ENCODE data around the gene KRT16.

The KRT16 gene

DNA sequence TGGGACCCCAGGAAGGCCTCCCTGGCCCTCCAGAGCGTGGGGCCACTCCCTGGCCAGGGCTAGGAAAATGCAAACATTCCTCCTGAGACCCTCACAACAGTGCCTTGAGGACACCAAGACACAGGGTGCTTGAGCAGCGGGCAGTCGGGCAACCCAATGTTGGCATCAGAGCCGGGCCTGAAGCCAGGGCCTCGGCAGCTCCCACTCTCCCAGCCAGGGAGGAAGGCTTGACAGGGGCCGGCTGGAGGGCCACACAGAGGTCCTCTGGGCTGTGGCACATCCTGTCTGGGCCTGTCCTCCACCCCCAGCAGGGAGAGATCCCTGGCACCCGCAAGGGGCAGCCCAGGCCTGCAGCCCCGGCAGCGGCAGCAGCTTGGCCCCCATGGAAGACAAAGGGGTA, 24.1 kb upstream of the KRT16 start:
- Histone ChIP-seq H3K9me3 (ENCODE audit: control extremely low read depth in 1 of 5, control insufficient read depth in 4 of 5, insufficient read depth in 2 of 5, low read depth in 1 of 5, low read length in 4 of 5) (no peaks in the 10 kb centered on the region), H3K4me3 (ENCODE audit: control insufficient read depth in 1 of 7, extremely low read depth in 1 of 7, insufficient read depth in 4 of 7, low read depth in 2 of 7, low read length in 6 of 7) (no peak overlapping the region), H3K27me3 (replicated peaks in 2 of 5; ENCODE audit: control insufficient read depth in 4 of 5, insufficient read depth in 5 of 5, low read length in 4 of 5) (no peaks in the 10 kb centered on the region), H3K36me3 (ENCODE audit: control insufficient read depth in 4 of 4, insufficient read depth in 4 of 4, low read length in 3 of 4) (no peaks in the 10 kb centered on the region), H3K27ac (ENCODE audit: insufficient read depth in 1 of 2, low read depth in 1 of 2, low read length in 2 of 2, poor library complexity in 1 of 2, severe bottlenecking in 2 of 2) (no peak overlapping the region), H3K4me1 (ENCODE audit: control extremely low read depth in 1 of 4, control insufficient read depth in 4 of 4, insufficient read depth in 4 of 4, low read length in 3 of 4) (peaks cover 0 to 5% (median under 1%) of the 10 kb centered on the region in 4 experiments)
- 98% methylated on average over 8 of the region's 9 CpGs for WGBS (ENCODE audit: insufficient coverage)
- POLR2A ChIA-PET = no interaction called here
- no peak for DNase-seq
- CTCF ChIA-PET = no interaction called here

DNA sequence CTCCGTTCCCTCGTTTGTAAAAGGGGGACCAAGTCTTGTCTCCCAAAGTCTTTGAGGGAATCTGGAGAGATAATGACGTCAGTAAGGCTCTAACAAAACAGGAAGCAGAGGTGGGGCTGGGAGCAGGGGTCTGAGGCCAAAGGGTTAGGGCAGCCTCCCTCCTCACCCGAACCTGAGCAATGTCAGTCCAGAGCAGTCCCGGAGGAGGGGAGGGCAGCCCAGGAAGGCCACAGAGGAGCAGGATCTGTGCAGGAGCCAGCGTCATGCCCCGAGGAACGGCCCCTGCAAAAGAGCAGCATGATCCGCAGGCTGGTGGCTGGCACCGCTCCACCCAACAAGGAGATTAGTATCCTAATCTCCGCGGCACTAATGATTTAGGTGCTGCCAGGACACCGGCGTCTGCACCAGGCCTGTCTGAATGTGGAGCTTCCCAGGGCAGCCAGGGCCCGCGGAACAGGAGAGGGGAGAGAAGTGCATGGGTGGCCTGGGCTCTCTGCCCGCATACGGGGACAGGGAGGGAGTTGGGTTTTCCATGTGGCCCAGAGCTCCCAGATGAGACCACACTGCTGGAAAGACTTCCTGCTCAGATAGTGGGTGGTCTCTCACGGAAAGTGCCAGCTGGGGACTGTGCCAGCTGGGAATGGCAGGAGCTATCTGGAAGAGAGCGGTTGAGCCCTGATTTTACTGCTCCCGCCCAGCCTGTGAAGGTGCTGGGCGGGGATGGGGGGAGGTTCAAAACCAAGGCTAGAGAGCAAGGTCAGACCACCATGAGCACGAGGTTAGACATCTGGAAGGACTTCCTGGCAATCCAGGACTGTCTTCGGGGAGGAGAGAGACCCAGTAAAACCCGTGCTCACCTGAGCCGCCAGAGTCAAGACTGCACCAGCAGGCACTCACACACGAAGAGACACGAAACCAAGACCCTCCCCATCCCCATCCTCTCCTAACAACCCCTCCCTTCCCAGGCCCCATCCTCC, 22.8 kb upstream of the KRT16 start:
- POLR2A ChIA-PET = no interaction called here
- H3K4me3 ChIP-seq (ENCODE audit: control insufficient read depth in 1 of 7, extremely low read depth in 1 of 7, insufficient read depth in 4 of 7, low read depth in 2 of 7, low read length in 6 of 7) = no peak overlapping the region
- H3K27ac ChIP-seq (ENCODE audit: insufficient read depth in 1 of 2, low read depth in 1 of 2, low read length in 2 of 2, poor library complexity in 1 of 2, severe bottlenecking in 2 of 2) = no peak overlapping the region
- no peak for DNase-seq
- 82% methylated on average over 25 of the region's 28 CpGs for WGBS (ENCODE audit: insufficient coverage)
- H3K4me1 ChIP-seq (ENCODE audit: control extremely low read depth in 1 of 4, control insufficient read depth in 4 of 4, insufficient read depth in 4 of 4, low read length in 3 of 4) = peaks cover 0 to 5% (median under 1%) of the 10 kb centered on the region in 4 experiments
- CTCF ChIA-PET = interaction anchor here (1.6 to 1.7 kb wide), 2 partner anchors 13 to 87 kb away, joined by 6 to 7 read pairs; no protein-coding TSS in a partner anchor
- no peaks in the 10 kb centered on the region for H3K36me3 ChIP-seq (ENCODE audit: control insufficient read depth in 4 of 4, insufficient read depth in 4 of 4, low read length in 3 of 4)
- no peaks in the 10 kb centered on the region for H3K9me3 ChIP-seq (ENCODE audit: control extremely low read depth in 1 of 5, control insufficient read depth in 4 of 5, insufficient read depth in 2 of 5, low read depth in 1 of 5, low read length in 4 of 5)
- no peaks in the 10 kb centered on the region for H3K27me3 ChIP-seq (replicated peaks in 2 of 5; ENCODE audit: control insufficient read depth in 4 of 5, insufficient read depth in 5 of 5, low read length in 4 of 5)

DNA sequence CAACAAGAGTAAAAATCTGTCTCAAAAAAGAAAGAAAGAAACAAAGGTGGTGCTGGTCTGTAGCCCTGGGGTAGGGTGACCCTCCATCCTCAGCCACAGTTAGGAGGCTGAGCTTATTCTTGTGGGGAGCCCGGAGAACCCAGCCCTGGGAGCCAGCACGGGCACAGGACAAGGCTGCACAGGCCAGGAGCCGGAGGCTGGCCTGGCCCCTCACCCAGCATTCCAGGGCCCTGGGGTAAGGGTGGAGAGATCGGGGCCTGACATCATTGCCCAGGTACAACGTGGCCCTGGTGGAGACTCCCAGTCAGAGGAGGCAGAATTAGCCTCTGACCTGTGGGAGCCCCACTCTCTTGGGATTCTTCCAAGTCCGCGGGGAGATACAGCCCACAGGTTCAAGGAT, 22.1 kb upstream of the KRT16 start:
- H3K36me3 ChIP-seq (ENCODE audit: control insufficient read depth in 4 of 4, insufficient read depth in 4 of 4, low read length in 3 of 4) = no peaks in the 10 kb centered on the region
- no peak overlapping the region for H3K27ac ChIP-seq (ENCODE audit: insufficient read depth in 1 of 2, low read depth in 1 of 2, low read length in 2 of 2, poor library complexity in 1 of 2, severe bottlenecking in 2 of 2)
- H3K27me3 ChIP-seq (replicated peaks in 2 of 5; ENCODE audit: control insufficient read depth in 4 of 5, insufficient read depth in 5 of 5, low read length in 4 of 5) = no peaks in the 10 kb centered on the region
- DNase-seq = no peak
- H3K4me1 ChIP-seq (ENCODE audit: control extremely low read depth in 1 of 4, control insufficient read depth in 4 of 4, insufficient read depth in 4 of 4, low read length in 3 of 4) = peaks cover 0 to 5% (median under 1%) of the 10 kb centered on the region in 4 experiments
- no peak overlapping the region for H3K4me3 ChIP-seq (ENCODE audit: control insufficient read depth in 1 of 7, extremely low read depth in 1 of 7, insufficient read depth in 4 of 7, low read depth in 2 of 7, low read length in 6 of 7)
- 94% methylated on average over 7 of the region's 7 CpGs for WGBS (ENCODE audit: insufficient coverage)
- no peaks in the 10 kb centered on the region for H3K9me3 ChIP-seq (ENCODE audit: control extremely low read depth in 1 of 5, control insufficient read depth in 4 of 5, insufficient read depth in 2 of 5, low read depth in 1 of 5, low read length in 4 of 5)
- ChIA-PET POLR2A (no interaction called here), CTCF (interaction anchor here (1.6 to 1.7 kb wide), 2 partner anchors 14 to 86 kb away, joined by 6 to 7 read pairs; no protein-coding TSS in a partner anchor)

DNA sequence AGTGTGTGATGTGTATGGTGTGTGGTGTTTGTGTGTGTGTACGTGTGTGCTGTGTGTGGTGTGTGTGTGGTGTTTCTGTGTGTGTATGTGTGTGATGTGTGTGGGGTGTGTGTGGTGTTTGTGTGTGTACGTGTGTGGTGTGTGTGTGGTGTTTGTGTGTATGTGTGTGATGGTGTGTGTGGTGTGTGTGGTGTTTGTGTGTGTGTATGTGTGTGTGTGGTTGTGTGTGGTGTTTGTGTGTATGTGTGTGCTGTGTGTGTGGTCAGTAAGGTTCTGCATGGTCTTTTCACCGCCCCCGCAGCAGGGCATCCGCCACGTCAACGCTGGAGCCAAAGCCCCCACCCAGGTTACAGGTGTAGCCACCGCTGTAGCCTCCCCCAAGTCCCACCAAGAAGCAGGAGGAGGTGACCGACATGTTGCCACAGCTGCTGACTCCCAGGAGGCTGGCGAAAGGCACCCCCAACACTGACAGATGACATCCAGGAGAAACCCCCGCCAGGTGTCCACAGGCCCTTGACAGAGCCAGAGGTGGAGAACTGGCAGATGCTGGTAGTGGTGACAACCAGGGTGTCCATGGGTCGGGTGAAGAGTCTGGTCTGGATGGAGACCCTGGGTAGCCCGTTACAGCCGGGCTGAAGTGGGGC, 21.1 kb upstream of the KRT16 start:
- no peaks in the 10 kb centered on the region for H3K27me3 ChIP-seq (replicated peaks in 2 of 5; ENCODE audit: control insufficient read depth in 4 of 5, insufficient read depth in 5 of 5, low read length in 4 of 5)
- no peaks in the 10 kb centered on the region for H3K9me3 ChIP-seq (ENCODE audit: control extremely low read depth in 1 of 5, control insufficient read depth in 4 of 5, insufficient read depth in 2 of 5, low read depth in 1 of 5, low read length in 4 of 5)
- peaks cover 0 to 5% (median under 1%) of the 10 kb centered on the region in 4 experiments for H3K4me1 ChIP-seq (ENCODE audit: control extremely low read depth in 1 of 4, control insufficient read depth in 4 of 4, insufficient read depth in 4 of 4, low read length in 3 of 4)

DNA sequence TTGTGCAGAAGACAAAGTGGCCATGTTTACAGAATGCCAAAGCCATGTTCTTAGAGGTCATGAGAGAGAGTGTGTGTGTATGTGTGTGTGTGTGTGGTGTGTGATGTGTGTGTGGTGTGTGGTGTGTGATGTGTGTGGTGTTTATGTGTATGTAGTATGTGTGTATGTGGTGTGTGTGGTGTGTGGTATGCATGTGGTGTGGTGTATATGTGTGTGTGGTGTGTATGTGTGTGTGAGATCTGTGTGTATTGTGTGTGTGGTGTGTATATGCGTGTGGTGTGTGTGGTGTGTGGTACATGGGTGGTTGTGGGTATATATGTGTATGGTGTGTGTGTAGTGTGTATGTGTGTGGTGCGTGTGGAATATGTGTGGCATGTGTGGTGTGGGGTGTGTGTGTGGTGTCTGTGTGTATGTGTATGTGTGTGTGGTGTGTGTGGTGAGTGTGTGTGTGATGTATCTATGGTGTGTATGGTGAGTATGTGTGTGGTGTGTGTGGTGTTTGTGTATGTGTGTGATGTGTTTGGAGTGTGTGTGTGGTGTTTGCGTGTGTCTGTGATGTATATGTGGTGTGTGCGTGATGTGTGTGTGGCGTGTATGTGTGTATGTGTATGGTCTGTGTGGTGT, 20.0 kb upstream of the KRT16 start:
- CTCF ChIA-PET = no interaction called here
- no peaks in the 10 kb centered on the region for H3K36me3 ChIP-seq (ENCODE audit: control insufficient read depth in 4 of 4, insufficient read depth in 4 of 4, low read length in 3 of 4)
- POLR2A ChIA-PET = no interaction called here
- WGBS (ENCODE audit: insufficient coverage) = 70% methylated on average over 4 of the region's 5 CpGs
- no peaks in the 10 kb centered on the region for H3K27me3 ChIP-seq (replicated peaks in 2 of 5; ENCODE audit: control insufficient read depth in 4 of 5, insufficient read depth in 5 of 5, low read length in 4 of 5)
- peak in 1 of 3 donors; percentile 45 for DNase-seq
- H3K4me1 ChIP-seq (ENCODE audit: control extremely low read depth in 1 of 4, control insufficient read depth in 4 of 4, insufficient read depth in 4 of 4, low read length in 3 of 4) = peaks cover 0 to 5% (median under 1%) of the 10 kb centered on the region in 4 experiments
- H3K9me3 ChIP-seq (ENCODE audit: control extremely low read depth in 1 of 5, control insufficient read depth in 4 of 5, insufficient read depth in 2 of 5, low read depth in 1 of 5, low read length in 4 of 5) = no peaks in the 10 kb centered on the region
- no peak overlapping the region for H3K27ac ChIP-seq (ENCODE audit: insufficient read depth in 1 of 2, low read depth in 1 of 2, low read length in 2 of 2, poor library complexity in 1 of 2, severe bottlenecking in 2 of 2)
- H3K4me3 ChIP-seq (ENCODE audit: control insufficient read depth in 1 of 7, extremely low read depth in 1 of 7, insufficient read depth in 4 of 7, low read depth in 2 of 7, low read length in 6 of 7) = no peak overlapping the region

More for the DNA sequence above, 21.1 kb upstream of the KRT16 start:
- 97% methylated on average over 12 of the region's 14 CpGs for WGBS (ENCODE audit: insufficient coverage)
- Histone ChIP-seq H3K36me3 (ENCODE audit: control insufficient read depth in 4 of 4, insufficient read depth in 4 of 4, low read length in 3 of 4) (no peaks in the 10 kb centered on the region), H3K27ac (ENCODE audit: insufficient read depth in 1 of 2, low read depth in 1 of 2, low read length in 2 of 2, poor library complexity in 1 of 2, severe bottlenecking in 2 of 2) (no peak overlapping the region), H3K4me3 (ENCODE audit: control insufficient read depth in 1 of 7, extremely low read depth in 1 of 7, insufficient read depth in 4 of 7, low read depth in 2 of 7, low read length in 6 of 7) (no peak overlapping the region)
- CTCF ChIA-PET = no interaction called here
- POLR2A ChIA-PET = no interaction called here
- peak; percentile 25 to 69 (median 41) for DNase-seq

DNA sequence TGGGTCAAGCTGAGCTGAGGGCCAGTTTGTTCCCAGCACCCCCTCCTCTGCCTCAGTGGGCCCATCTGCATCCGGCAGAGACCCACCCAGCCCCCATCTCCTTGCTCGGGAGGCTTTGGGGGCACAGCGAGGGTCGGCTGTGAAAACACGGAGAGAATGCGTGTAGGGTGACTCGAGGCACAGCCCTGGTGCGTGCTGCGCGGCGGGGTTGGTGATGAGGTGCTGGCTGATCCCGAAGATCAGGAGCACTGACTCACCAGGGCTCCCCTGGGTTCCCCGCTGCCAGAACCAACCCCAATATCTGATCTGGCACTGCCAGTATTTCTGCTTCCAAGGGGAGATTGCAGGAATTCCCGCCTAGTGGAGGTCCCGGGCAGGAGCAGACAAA, 19.3 kb upstream of the KRT16 start:
- Histone ChIP-seq H3K4me3 (ENCODE audit: control insufficient read depth in 1 of 7, extremely low read depth in 1 of 7, insufficient read depth in 4 of 7, low read depth in 2 of 7, low read length in 6 of 7) (no peak overlapping the region), H3K36me3 (ENCODE audit: control insufficient read depth in 4 of 4, insufficient read depth in 4 of 4, low read length in 3 of 4) (no peaks in the 10 kb centered on the region), H3K27ac (ENCODE audit: insufficient read depth in 1 of 2, low read depth in 1 of 2, low read length in 2 of 2, poor library complexity in 1 of 2, severe bottlenecking in 2 of 2) (no peak overlapping the region), H3K4me1 (ENCODE audit: control extremely low read depth in 1 of 4, control insufficient read depth in 4 of 4, insufficient read depth in 4 of 4, low read length in 3 of 4) (peaks cover 0 to 5% (median under 1%) of the 10 kb centered on the region in 4 experiments), H3K27me3 (replicated peaks in 2 of 5; ENCODE audit: control insufficient read depth in 4 of 5, insufficient read depth in 5 of 5, low read length in 4 of 5) (no peaks in the 10 kb centered on the region), H3K9me3 (ENCODE audit: control extremely low read depth in 1 of 5, control insufficient read depth in 4 of 5, insufficient read depth in 2 of 5, low read depth in 1 of 5, low read length in 4 of 5) (no peaks in the 10 kb centered on the region)
- no peak for DNase-seq
- ChIA-PET POLR2A (no interaction called here), CTCF (no interaction called here)
- 96% methylated on average over 10 of the region's 15 CpGs for WGBS (ENCODE audit: insufficient coverage)
